Measurements from ENCODE around the gene ANXA11.

ANXA11 gene

DNA sequence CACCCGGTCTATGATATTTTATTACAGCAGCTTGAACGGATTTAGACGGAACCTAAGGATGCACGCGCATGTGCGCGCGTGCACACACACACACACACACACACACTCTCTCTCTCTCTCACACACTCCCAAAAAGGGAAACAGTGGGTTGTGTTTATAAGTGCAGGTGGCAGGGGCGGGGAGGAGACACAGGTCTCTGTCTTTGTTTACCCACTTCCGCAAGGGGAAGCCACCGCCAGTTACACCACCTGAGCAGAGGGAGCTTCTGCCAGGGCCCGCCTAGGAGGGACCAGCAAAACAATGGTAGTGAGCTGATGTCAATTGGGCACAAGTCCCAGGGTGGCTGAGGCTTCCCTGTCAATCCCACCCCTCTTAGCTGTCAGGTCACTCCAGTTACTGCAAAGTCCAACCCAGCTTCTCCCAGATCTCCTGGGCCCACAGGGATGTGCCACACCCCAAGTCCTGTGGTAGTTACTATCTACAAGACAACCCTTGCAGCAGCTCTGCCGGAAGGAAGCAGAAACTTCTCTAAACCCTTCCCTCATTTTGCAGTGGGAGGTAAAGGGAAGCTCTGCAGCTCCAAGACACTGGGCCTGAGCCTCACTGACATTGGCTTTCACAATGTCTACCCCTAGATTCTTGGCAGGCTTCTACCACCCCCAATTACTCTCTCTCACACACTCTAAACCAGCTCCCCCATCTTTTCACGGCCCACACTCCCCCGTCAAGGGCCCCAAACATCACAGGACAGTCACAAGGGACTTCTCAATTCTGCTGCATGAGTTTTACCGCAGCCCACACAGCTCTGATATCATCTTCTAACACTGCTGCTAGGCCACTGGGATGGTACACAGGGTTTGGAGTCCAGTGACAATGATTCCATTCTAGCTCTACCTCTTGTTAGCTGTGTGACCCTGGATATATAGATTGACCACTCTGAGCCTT, 17.6 kb downstream of the ANXA11 start:
- DNase-seq: peak; percentile 80

DNA sequence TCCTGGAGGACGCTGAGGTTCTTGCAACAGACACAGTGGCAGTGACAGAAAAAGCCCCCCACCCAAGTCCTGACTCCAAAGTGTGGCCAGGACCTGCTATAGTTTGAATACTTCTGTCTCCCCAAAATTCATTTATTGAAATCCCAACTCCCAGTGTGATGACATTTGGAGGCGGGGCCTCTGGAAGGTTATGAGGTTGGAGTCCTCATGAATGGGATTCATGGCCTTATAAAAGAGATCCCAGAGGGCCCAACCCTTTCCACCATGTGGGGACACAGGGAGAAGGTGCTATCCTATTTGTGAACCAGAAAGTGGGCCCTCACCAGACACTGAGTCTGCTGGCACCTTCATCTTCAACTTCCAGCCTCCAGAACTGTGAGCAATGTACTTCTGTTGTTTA, 18.3 kb downstream of the ANXA11 start:
- no peak for DNase-seq

DNA sequence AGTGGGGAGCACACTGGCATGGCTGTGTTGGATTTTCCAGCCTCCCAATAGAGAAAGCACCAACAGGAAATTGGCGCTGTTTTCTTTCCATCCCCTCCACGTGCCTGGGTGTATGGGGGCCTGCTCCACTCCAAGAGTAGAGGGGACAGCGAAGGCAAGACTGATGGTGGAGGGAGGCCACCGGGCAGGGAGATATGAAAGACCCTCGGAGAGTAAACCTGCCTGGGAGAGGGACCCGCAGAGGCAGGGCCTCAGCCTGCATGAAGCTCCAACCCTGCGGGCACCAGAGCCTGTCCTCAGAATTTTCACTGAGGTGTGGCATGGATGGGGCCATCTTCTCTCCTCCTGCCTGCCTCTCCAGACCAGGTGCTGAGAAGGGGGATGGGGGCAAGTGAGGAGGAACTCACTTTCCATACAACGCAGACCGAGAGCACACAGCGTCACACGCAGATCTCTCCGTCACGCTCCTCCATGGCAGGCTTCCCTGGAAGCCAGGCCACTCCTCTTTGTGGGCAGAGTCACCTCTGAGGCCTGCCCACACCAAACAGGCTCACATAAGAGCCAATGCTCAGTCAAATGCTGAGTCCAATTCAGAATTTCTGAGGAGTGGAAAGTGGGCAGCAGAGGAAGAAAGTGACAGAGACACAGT, 18.8 kb downstream of the ANXA11 start:
- no peak for DNase-seq

DNA sequence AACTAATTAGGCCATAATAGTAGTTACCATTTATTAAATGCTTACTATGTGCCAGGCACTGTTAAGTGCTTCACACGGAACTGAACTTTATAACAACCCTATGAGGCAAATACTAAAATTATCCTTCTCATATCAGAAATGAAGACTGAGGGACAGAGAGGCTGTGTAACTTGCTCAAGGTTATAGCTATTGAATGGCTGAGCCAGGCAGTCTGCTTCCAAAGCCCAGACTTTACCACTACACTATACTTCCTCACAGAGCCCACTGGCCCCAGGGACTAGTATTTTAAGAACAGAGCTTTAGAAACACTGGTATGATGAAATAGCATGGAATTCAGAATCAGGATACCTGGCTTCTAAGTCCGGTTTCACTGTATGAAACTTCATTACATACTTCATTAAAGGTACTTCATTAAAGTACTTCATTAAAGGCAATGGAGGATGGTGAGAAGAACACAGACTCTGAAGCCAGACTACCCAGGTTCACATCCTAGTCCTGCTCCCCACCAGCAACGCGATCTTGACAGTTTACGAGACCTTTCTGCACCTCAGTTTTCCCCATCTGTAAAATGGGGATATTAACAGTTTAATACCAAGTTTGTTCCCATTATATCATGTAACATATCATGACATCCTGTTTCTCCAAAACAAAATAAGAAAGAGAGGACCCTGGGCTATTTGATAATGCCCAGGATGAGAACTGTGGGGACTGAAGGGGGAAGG, 19.6 kb downstream of the ANXA11 start:
- DNase-seq: no peak

DNA sequence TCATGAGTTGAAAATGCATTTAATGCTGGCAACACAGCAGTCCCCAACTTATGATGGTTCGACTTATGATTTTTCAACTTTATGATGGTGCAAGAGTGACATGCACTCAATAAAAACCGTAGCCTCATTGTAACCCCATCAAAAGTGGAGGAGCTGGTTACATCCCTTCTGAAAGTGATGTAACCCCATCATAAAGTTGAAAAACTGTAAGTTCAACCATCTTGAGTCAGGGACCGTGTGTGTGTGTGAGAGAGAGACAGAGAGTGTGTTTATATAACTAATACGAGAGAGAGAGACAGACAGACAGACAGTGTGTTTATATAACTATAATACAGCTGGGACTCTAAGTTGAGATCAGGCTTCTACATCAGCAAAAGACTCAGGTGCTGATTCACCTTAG, 21.0 kb downstream of the ANXA11 start:
- no peak for DNase-seq

DNA sequence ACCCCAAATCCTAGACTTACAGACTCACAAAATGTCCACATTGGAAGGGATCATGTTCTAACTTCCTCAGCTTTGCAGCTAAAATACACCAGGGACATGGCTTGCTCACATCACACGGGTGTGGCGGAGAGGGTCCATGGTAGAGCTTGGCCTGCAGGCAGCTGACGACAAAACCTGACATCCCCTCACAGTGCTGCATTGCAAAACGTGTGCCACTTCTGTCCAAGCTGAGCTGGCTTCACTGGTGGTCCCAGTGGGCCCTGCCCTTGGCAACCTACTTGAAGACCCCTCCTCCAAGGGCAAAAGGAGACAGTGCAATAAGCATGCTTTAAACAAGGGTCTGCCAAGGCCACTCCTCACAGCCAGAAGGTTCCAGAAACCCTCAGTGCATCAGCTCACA, 21.9 kb downstream of the ANXA11 start:
- DNase-seq: no peak

DNA sequence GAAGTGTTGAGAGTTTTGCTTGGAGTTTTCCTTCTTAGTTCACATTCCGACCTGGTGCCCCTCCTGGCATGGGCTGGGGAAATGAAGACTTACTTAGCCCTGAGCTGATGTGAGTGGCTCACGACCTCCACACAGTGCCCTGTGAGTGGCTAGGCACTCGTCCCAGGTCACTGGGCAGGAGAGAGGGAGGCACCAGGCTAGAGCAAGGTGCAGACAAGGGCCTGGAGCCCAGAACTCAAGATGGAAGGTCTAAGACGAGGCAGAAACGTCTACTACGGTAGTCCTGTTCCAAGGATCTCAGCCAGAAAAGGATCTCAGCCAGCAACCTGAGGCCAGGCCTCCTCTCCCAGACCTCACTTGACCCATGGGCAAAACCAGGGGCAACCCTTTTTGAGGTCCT, 22.4 kb downstream of the ANXA11 start:
- no peak for DNase-seq

DNA sequence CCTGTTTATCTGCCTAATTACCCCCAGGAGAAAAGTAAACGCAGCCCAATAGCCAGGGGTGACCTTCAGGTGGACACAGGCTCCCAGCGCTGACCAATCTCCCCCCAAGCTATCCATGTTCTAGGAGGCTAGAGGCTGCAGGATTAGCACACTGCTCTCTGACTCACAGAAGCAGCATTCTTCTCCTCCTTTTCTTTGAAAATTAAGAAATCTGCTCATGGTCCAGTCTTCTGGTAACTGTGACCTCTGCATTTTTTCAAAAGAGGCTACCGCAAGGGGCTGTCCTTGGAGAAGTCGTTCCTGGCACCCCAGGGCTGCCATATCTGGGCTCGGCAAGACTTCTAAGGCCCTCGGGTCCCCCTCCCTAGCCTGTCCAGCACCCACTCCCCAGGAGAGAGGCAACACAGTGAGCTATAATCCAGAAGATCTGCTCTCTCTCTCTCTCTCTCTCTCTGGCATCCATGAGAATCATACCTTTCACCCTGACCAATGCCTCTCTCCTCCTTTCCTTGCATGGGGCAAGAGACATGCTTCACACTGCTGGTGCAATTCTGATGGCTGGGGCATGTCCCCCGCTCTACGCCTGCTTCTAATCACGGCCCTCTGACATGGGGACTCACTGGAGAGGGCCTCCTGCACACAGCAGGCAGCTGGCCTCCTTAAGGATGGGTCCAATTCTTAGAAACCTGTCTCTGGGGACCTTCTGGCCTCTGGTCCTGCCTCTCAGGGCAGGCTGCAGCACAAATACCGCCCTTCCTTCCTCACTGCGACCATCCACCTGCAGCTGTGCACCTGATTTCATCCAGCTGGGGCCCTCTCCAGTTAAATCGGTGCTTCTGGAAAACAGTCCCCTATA, 27.3 kb downstream of the ANXA11 start:
- no peak for DNase-seq

DNA sequence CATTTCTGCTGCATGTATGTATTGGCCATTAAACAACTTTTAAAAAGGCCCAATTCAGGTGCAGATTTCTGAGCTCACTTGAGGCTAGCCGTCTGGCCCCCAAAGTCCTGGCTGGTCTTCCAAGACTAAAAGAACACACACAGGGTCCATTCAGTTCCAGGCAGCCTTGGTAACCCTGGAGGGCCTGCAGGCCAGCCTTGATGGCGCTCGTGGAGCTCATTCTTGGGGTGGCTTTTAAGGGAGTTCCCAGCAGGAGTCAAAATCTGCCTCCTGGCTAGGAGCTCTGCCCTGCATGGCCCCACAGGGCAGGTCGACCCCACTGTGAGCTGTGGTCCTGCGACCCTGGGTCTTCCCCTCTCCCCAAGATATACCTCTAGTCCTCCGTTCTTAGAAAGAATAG, 28.8 kb downstream of the ANXA11 start:
- DNase-seq: no peak

DNA sequence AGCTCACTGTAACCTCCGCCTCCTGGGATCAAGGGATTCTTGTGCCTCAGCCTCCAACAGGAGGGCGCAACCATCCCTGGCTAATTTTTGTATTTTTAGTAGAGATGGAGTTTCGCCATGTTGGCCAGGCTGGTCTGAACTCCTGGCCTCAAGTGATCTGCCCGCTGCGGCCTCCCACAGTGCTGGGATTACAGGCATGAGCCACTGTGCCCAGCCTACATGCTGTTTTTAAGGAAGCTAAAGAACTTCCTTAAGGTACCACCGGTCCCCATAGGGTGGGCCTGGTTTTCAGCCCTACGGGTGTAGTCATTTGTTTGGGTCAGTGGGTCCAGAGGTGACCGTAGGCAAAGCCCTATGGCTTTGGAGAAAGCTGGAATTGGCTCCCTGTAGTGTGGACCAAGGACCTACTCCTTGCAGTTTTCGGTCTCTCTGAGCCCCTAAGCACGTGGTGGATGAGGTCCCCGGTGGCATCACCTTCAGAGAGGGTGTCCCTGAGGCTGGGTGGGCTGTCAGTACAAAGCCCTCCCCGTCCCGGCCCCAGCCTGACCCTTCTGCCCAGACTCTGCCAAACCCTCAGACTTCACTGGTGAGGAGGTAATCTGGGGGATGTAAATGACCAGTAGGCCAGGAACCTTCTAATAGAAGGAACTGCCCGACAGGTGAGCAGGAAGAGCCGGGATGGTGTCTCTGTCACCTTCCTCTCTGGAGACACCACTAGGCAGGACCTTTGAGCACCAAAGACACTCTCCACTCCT, 30.5 kb downstream of the ANXA11 start:
- DNase-seq: no peak

DNA sequence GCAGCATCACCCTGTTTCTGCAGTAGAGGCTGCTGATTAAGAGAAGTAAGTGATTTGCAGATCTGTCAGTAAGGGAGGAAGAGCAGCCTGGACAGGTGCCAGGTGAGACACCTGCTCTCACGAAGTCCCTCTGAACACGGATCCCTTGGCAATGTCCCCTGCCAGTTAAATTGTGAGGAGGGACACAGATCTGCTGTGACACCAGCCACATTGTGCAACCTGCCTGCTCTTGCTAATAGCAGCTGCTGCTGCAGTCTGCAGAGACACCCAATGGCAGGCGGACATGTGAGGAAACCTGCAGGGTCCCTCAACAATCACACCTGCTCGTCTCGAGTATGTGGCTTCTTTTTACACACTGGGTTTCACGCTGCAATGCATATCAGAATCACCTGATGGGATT, 31.9 kb downstream of the ANXA11 start:
- no peak for DNase-seq

DNA sequence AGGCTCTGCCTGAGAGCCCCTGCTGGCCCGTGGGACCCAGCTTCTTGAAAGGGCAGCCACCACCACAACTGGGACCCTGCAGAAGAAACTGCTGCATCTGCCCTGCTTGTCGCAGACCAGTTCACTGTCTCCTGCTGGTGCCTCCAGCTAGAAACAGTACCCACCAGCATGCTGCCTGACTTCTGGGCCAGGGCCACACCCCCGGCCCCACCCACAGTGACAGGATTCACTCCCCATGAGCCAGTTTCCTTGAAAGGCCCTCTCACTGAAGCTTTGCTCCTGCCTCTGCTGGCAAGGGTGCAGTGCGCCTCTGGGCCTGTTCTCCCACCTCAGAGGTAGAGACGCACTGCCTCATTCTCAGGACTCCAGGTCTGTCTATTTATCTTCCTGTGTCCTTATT, 32.4 kb downstream of the ANXA11 start:
- DNase-seq: no peak

DNA sequence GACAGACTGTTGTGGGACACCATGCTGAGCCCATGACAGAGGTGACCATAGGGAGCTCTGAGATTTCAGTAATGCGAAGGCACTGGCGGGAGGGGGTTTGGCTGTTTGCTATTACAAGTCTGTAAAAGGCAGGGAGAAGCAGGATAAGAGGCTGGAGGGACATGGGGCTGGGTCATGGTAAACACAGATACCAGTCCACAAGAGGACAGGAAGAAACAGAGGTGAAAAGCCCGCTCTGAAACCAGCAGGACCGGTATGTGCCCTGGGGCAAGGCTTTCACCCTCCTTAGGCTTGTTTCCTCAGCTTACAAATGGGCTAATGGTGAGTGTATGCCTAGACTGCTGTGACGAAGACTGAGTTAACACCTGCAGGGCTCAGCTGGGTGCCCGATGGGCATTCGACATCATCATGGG, 34.1 kb downstream of the ANXA11 start:
- no peak for DNase-seq

DNA sequence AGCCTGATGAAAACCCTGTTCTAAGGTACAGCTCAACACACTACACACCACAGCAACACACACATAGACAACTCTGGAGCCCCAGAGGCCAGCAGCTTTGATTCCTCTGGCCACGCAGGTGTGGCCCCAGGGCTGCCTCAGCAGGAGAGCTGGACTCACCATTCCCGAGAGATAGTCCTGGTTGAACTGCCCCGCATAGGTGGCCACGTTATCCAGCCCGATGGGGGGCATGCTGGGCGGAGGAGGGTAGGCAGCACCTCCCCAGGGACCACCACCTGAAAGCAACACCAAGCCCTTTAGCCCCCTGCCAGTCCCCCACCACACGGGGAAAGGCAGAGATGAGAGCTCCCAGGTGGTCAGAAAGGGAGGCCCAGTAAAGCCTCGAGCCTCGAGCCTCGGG, 34.7 kb downstream of the ANXA11 start:
- DNase-seq: no peak

DNA sequence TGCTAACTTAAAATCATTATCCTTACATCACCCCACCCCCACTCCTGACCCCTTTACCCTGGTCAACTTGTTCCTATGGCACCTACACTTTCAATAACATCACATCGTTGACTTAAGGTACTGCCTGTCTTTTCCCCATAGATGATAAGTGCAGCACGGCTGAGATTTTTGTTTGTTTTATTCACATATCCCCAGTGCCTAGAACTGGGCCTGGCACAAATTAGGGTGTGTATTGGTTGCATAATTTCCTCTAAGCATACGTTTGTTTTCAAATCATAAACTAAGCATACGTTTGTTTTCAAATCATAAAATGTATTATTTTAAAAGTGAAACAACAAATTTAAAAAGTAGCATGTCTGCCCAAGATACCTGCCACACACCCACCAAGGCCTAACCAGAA, 35.3 kb downstream of the ANXA11 start:
- no peak for DNase-seq

DNA sequence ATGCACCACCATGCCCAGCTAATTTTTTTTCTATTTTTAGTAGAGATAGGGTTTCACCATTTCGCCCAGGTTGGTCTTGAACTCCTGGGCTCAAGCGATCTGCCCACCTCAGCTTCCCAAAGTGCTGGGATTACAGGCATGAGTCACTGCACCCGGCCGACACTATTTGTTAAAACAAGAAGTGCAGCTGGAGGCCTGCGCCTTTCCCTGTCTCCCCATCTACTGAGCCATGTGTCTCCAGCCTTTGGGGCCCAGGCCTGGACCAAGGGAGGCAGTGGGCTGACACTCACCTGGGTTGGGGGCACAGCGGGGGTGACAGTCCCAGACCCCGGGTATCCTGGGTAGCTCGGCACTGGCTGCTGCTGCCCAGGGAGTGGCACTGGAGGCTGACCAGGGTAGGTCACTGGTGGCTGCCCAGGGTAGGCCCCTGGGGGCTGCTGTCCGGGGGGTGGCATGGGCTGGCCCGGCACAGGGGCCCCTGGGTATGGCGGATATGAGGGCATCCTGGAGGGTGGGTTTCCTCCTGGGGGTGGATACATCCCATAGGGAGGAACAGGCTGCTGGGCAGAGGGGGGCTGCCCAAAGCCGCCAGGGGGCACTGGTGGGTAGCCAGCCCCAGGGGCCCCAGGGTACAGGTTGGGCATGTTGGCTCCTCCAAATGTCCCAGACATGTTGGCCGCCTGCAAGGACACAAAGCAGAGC, 36.5 kb downstream of the ANXA11 start:
- DNase-seq: no peak

DNA sequence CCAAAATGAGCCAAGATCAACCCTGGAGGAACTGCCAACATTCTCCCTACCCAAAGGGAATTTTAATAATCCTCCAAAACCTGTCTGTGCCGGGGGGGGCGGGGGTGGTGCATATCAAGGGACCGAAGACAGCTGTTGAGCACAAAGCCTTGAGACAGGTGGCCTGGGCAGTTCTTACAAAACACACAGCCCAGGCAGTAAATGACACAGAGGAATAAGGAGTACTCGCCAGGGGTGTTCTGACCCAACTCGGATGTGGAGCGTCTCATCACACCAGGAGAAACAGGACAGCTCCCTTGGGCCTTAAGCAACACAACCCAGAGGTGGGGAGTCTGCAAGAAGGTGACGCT, 37.2 kb downstream of the ANXA11 start:
- no peak for DNase-seq

DNA sequence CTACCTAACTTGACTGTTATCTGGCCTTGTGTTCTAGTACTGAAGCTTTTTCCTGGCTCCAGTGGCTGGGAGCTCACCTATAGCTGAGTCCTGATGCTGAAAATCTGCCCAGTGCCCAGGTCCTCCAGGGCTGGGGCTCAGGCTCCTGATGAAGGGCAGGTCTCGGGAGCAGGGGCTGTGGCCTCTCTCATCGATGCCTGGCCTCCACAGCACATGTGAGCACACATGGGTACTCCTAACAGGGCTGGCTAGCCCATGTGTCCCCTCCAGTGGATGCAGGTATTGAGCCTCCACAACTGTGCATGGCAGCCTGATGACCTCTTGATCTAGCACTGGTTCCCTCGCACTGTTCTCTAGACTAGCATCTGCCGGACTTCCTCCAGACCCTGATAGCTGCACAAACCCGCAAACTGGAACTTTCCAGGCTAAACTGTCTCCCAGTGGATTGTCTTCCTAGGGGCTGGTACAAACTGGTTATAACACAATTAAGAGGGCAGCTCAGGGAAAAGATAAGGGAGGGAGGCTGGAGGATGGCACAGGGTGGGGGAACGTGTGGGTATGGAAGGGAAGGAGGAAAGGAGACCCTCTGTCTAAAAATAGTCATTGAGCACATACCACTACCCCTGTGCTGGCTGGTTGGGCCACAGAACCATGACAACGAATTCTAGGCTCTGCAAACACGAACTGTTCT, 37.7 kb downstream of the ANXA11 start:
- no peak for DNase-seq

DNA sequence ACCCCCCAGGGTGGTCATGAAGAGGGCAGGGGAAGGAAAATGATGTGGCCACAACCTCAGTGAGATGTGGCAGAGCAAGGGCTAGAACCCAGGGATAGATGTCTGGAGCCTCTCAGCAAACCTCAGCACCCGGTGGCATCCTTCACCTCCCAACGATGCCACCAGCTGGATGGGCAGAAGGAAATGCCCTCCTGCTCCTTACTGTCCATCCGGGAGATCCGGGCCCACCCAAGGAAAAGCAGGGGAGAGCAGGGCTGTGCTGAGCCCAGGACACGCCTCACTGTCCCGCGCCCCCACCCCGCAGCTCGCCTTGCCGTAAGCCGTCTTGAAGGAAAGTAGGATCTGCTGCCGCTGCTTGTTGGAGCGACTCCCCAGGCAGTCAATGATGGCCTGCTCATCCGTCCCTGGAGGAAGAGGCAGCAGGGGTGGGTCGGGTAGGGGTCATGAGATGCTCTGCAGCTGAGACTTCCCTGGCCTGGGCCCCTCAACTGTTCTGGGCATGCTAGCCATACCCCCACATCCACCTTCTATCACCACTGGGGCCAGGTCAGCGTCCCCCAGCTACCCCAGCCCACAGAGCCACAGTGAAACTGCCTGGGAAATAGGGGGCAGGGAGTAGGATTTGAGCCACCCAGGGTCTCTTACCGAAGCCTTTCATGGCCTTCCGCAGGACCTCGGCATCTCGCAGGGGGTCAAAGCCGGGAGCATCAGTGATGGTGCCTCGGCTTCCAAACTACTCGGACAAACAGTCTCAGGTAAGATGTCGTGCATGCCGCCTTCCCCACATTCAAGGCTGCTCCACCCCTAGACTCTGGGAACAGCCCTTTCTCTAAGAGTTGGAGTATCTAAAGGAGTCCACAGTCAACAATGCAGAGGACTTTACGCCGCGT, 38.5 kb downstream of the ANXA11 start:
- DNase-seq: no peak

DNA sequence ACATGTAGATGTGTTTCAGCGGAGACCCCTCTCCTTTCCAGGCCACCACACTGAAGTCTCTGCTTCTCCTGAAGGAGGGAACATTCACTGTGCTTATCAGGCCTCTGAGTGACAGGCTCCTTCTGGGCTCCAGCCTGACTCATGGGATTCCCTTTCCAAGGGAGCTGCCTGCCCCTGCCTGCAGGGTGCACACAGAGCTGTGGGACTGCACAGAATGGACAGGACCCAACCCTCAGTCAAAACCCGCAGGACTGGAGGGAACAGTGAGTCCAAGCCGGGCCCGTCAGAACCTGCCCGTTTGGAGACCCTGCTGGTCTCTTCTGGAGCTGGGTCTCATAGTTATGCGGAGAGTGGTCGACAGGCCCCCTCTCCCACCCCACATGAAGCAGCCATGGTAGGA, 40.2 kb downstream of the ANXA11 start:
- DNase-seq: no peak
